Activated T-cell treated with anti-CD3 and anti-CD28 coated beads for 1 hour (primary cell): Measurements from ENCODE around the gene RNF157.
A peak's percentile ranks its signal among the peaks of the same experiment; 100 is the strongest.

Experiments
- DNase-seq: peaks from one replicate; pipeline ENCODE4 v3.0.0-alpha.2; 2020; ENCODE audit warnings: low read depth

RNF157 gene

DNA sequence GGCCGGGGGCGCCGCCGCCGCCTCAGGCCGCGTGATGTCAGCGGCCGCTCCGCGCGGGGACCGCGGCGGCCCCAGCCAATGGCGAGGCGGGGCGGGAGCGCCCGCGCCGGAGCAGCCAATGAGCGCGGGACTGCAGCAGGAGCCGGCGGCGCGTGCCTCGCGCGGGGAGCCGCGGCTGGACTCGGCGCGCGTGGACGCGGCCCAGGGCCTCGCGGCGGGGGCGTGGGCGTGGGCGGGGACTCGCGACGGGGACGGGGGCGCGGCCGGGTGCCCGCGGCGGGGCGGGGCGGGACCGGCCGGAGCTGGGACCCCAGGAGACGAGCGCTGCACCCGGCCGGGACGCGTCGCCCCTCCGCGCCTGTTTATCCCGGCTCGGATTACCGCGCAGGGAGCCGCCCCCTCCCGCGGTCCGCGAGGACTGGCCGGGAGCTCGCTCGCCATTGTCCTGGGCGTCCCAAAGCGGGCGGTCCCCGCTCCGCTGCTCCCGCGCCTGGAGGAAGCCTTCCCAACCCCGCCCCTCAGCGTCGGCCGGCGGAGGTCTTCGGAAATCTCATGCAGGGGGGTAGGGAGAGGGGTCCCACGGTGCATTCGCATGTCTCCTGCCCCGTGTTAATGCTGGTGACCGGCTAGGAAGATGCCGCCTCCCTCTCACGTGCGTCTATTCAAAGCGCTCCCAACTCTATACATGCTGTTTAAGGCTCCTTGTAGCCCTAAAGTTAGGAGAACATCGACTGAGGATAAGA is at the start of gene RNF157:
Gene RNF157 (minus strand): TSS at position 33 of the 743 bp plus-strand sequence. CDS start 253 bp downstream, outside the sequence.
- DNase-seq: peak; percentile 49

DNA sequence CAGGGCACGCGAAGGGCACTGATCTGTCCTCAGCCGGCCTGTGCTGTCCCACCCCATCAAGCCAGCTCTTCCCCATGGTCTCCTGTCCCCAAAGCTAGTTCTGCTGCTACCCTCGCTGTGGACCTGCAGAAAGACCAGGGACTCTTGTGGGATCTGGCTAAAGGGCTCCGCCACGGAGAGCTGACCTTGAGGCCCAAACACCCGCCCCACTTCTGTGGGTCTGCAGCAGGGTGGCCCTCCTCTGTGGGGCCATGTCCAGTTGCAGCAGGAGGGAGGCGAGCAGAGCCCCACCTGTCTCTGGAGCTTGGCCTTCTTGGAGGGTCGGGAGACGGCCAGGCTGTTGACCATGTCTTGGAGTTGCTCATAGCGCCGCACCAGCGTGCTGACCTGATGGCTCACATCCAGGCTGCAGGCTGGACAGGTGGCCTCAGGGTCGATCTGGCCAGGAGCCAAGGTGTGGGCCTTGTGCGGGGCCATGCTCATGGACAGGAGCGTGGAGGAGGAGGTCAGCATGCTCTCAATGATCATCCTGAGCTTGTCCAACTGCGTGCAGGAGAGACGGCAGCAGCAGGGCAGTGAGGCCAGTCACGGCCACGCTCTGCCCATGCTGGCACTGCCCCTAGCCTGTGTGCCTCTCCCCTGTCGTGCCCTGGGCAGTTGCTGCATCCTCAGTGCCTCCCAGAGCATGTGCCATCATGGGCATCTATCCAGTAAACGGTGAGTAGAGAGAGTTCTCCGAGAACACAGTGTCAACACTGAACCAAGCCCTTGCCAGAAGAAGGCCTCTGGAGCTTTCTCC is 41.5 kb upstream of the RNF157 start:
- no peak for DNase-seq

DNA sequence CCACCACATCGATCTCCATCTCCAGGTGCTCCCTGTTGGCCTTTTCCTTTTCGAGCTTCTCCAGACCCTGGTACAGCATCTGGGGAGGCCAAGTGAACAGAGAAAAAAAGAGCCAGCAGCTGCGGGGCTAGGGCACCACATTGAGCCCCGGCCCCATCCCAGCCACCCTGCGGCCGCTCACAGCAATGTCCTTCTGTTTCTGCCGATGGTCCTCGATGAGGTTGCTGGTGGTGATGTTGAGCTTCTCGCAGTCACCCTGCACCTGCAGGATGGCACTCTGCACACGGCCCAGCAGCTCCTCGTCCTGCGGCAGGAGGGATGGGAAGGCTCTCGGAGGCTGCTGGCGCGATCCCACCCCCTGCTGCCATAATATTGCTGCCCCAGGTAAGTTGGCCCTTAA is 40.4 kb upstream of the RNF157 start:
- DNase-seq: no peak

DNA sequence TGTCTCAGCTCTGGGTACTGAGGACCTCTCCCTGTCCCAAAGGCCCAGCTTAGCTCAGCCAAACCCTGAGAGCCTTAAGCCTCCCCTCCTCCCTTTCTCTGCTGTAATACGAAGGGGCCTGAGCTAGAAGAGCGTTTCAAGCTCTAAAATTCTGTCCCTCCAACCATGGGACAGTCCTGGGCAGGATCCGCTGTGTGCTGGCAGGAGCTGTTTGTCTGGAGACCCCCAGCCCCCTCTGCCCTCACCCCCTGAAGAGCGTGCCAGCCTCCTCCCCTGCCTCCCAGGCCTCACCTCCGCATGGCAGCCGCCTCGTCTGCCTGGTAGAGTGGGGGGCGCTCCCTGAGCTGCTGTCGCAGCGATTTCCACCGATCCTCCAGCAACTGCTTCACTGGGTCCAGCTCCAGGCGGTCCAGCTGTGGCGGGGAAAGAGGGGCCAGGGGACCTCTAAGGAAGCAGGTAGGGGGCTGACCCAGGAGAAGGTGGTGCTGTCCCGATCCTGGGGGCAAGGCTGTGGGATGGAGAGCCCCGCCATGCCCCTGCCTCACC is 39.5 kb upstream of the RNF157 start:
- DNase-seq: no peak

DNA sequence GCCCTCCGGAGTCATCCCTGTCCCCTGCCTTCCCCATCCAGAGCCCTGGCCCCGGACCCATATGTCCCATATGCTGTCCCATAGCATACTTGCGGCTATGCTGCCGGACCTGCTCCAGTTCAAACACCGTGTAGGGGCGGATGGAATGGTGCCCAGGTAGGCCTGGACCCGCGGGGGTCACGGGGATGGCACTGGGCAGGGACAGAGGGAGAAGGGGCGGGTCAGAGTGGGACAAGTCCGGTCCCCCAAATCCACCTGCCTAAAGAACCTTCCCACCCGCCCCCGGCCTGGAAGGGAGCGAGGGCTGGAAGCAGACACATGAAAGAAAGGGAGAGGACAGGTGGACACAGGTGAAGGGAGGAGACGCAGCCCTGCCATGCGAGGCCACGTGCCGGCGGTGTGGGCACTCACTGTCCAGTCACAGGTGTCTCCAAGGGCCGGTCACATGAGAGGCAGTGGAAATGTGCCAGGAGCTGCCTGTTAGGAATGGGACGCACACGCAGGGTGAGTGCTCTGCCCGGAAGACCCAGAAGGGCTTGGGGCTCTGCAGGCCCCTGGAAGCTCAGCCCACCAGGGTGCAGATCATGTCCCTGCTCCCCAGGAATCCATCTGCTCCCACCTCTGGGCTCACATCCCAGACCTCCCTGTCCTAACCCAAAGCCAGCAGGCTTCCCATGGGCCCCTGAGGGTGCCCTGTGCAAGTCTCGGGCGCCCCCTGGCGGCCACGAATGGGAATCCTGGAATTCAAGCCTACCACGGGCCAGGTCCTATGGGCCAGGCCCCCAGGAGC is 38.9 kb upstream of the RNF157 start:
- peak; percentile 88 for DNase-seq

DNA sequence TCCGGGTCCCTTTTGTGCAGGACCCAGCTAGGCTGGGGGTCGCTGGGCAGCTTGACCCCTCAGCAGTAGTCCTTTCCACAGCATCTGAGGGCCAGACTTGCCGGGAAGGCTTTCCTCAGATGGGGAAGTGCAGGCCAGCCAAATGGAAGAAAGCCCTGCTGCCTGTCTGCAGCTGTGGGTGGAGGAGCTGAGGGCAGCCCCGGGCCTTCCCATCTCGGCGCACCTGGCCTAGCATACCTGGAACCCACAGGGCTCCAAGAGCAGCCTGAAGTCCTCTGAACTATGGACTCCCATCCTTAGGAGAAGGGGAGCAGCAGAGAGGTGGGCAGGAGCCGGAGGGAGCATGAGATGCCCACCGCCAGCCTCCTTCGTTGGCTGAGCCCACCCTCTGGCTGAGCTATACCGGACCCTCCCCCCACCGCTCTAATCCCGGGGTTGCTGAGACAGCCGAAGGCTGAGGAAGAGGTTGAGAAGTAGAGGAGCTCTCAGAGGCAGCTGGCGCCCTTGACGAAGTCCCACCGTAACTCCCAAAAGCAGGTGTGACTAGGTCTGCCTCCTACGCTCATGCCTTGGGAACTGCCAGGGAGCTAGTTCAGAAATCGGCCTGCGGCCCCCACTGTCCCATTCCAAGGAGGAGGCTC is 38.1 kb upstream of the RNF157 start:
- no peak for DNase-seq

DNA sequence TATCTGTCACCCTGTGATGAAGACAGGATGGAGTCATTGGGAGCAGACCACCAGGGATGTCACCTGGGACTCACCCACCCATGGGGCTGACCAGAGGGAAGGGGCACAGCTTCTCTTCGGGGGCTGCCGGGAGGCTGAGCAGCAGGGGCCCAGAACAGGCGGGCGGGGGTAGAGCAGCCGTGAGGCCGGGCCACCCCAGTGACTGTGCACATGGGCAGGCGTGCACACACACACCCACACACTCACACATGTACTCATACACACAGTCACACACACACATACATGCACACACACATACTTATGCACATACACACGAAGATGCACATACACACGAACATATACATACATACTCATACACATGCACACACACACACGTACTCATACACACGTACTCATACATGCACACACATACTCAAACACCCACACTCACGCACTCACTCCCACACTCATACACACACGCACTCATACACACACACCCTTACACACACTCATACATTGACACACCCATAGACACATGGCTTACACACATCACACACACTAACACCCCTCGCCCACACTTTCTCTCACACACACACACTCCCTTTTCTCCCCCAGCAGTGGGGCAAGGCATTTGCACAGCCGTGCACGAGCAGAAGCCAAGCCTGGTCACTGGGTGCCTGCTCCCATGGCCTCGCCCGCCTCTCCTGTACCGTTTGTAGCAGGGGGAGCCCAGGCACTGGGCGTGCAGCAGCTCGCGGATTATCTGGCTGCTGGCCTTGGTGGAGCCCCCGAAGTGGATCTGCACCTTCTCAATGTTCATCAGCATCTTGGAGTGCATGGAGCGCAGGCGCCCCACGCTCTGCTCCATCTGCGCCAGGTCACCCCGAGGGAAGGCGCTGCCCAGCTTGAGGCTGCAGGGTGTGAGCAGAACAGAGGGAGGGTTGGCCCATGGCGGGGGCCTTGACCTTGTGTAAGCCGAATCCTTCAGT is 37.3 kb upstream of the RNF157 start:
- no peak for DNase-seq

DNA sequence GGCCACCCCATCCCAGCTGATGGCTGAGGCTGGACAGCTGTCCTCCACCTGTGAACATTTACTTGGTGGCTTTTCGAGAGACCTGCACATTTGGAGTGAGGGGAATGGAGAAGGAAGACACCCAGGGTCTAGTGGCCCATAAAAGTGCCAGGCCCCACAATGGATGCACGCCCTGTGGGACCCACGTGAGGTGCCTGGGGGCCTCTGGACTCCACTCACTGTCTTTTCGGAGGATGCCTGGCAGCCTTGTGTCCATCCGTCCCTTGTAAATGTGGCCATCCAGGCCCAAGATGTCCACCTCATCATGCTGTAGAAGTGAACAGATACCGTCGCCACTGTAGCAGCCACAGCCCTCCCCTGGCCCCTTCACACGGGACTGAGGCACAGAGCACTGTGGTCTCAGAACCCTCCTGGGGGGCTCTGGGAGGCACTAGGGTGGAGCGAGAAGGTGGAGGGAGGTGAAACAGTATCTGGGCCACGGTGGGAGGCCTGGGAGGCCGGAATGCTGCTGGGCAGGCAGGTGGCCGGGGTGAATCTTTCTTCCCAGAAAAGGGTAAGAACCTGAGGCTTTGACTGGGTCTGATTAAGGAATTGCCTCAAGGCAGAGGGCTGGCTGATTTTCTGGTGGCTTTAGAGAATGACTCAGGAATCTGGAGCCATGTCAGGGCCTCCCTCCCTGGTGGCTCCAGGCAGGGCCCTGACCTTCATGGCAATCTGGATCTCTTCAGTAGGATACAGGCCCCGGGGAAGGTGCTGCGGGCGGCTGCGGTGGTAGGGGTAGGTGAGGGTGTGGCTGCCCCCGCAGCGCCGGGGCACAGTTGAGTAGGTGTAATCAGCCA is 36.4 kb upstream of the RNF157 start:
- no peak for DNase-seq

DNA sequence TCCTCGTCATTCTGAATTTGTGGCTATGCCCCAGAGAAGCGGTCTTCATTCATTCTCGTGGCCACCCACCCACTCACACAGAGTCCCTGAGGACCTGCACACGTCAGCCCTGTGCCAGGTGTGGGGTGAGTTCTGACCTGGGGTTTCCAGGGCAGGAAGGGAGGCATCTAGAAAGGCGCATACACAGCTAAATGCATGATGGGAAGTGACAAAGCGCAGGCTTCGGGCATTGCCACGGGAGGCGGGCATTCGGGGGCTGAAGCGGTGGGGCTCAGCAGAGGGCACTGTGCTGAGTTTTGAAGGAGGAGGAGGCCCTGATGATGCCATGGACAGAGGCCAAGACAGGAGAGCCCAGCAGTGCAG is 35.8 kb upstream of the RNF157 start:
- no peak for DNase-seq

DNA sequence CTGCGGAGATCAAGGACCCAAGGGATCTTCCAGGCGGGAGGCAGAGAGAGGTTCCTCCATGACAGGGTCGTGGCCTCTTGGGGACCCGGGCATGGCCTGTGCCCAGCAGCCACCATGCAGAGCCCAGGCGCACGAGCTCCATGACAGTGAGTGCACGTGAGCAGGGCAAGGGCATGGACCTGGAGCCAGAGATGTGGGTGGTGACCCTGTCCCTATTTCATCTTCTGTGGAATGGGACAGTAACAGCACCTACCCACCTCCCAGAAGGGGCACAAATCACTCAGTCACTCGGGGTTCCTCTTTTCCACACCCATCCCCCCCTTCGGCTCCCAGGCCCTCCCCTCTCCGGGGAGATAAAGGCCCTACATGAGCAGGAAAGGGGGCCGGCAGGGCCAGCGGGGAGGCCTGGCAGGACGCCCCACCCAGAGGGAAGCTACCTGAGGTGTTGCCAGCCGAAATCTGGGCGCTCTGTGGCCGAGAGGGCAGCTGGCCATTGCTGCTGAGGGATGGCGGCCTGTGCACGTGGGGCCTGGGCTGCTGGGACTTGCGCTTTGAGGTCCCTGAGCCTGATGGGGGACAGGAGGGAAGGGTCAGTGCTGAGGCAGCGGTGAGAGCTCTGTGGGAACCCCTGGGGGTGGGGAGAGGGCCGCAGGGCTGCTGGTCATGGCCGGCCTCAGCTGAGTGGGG is 35.2 kb upstream of the RNF157 start:
- DNase-seq: no peak

DNA sequence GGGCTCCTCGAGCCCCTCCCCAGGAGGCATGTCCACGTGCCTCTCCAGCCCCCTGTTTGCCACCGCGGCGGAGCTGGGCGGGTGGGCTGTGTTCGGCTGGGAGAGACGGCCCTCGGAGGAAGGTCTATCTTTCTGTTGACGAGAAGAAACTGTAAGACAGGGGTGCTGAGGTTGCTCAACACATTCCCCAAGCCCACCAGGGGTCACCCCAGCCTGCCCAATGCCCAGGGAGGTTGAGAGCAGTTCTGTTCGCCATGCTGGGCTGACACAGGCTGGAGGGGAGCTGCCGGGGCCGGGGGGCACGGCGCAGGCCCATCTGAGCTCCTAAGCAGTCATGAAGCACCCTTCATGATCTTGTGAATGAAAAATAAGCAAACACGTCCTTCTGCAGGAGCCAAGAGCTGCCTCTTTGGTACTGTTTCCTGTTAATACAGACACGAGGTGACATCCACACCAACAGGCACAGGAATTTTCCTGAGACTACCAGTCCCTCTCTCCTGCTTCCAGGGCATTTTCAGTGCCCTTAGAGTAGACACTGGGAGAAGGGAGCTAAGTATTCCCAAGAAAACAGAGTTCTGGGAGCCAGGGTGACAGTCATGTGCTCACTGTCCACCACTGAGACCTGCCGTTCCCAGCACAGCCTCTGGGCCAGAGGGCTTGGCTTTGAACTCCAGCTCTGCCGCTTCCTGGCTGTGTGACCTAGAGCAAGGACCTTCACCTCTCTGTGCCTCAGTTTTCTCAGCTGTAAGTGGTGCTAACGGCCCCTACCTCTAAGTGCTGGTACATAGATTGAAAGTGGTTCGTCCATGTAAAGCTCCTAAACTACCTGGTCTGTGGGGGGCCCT is 34.0 kb upstream of the RNF157 start:
- DNase-seq: no peak

DNA sequence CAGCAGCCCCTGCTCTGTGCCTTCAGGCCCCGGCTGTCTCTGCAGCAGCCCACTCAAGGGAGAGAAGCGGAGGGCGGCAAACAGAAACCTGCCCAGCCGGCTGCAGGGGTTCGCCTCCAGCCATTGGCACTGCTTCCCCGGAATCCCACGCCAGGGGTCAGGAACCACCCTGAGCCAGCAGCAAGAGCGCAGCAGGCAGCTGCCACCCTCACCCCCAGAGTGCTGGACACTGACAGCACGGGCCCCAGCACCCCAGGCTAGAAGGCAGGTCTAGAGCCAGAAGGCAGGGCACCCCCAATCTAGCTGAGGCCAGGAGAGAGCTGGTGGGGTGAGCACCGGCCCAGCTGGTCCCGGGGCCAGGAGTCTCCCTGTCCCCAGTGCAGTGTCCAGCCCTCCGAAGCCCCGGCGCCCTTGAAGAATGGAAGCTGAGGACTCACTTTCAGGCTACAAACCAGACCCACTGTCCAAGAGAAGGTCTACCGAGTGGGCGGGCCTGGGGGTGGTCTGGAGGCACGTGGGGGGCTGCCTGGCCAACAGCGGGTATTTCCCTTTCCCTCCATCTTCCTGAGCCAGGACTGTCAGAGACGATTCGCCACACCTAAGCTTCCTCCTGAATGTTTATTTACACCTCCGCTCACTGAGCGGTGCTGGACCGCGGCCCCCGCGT is 33.3 kb upstream of the RNF157 start:
- DNase-seq: no peak

DNA sequence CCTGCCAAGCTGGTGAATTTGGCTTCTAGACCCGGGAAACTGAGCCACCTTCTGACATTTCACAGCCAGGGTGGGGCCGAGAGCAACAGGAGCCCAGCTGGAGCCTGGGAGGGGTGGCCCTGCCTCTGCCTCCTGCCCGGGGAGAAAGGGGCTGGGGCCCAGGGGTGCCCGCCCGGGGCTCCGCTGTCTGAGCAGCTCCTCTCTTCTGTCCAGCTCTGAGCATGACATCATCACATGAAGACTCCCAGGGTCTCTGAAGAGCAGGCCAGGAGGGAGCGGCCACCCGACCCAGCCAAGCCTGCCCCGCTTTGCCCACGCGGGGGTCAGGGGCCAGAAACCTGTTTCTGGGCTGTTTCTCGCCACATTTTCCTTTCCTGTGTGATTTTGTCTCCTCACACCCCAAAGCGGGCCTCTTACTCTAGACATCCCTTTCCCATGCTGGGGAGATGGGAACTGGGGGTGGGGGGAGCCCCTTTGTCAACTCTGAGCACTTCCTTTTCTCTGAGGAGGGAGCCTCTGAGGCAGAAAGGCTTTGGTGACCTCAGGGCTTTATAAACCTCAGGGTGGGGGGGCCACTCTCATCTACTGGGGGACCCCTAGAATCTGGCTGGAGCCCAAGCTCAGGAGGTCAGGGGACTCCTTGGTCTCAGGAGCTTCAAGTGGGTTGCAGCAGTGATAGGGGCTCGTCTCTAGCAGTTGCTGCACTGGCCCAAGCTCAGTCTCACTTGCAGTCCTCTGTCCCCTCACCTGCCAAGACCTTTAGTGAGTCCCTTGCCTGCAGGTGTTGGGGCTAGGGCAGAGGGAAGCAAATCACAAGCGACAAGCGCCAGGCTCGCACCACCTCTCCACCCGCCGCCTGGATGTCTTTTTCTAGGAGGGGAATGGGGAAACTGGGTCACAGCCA is 32.5 kb upstream of the RNF157 start:
- no peak for DNase-seq

DNA sequence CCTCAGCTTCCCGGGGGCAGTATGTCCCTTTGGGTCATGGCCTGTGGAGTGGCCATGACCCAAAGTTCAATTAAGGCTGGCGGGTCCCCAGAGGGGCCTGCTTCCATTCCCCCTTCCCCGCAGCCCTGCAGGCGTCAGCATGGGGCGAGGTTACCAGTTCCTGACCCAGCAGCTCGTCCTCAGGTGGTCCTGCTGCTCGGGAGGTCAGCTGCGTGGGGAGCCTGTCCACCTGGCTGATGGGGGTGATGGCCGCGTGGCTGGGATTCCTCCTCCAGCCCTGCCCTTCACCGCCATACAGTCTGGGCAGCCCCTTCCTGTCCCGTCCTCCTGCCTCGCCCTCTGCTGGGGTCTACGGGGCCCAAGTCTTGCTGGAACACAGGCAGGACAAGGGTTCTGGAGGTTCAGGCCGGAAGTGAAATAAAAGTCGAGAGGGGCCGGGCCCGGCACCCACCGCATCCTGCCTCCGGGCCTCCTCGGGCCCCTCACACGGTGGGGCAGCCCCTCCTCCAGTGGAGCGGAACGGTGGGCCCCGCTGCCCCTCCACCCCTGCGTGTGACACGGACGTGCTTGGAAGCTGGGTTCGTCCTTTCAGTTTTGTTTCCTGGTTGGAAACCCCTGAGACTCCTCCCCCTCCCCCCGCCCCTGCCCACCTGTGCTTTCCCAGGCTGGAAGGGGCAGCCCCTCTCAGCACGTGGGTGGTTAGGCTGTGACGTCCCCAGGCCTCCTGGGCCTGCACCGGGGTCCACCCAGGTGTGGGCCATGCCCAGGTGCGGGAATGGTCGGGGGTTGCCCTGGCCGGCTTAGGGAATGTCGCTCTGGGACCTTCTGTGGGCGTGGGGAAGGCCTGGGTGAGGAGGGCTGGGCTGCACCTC is 31.6 kb upstream of the RNF157 start:
- peak; percentile 46 for DNase-seq

DNA sequence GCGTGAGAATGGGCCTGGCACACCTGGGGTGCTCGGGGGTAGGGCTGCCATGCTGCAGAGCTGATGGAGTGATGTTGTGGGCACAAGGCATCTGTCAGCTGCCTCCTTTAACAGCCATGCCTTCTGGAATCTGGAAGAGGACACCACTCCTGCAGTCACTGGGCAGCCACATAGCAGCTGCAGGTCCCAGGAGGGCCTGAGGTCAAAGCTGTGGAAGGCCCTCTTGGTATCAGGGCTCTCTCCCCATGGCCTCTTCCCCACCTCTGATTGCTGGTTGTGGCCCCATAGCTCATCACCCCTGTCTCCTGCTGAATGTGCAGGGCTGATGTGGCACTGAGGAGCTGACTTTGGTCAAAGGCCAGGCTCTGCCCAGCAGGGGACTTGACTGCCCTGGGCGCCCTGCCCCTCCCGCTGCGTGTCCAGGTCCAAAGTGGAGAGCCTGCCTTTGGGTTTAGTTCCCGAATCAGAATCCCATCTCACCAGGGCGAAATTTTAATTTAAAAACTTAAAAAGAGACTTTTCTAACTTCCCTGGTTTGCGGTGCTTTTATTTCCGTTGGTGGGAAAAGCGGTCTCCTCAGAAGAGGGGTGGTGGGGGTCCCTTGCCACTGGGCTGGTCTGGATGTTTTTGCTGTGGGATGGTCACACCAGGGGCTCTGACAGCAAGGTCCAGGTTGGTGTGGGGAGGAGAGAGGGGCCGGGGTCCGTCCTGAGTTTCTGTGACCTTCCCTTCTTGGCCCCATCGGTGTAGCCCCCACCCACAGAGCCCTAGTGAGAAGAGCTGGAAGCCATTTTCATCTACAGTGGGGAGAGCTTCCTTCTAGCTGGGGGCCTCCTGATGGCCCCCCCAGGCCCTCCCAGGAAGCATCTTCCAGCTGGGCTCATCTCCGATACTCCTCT is 30.7 kb upstream of the RNF157 start:
- no peak for DNase-seq
